HG02588 (cell line): ENCODE data around the gene ADGRV1.
A peak's percentile ranks its signal among the peaks of the same experiment; 100 is the strongest.
"Not testable (repeated sequence)": the region's sequence is repeated elsewhere in the genome, so short reads cannot be mapped to it uniquely, and the experiment has no call there.

ENCODE experiments used
- ATAC-seq: cut with Tn5 transposase; IDR thresholded peaks from one replicate; pipeline ENCODE4 v1.9.1; 2021; ENCODE audit warnings: mild to moderate bottlenecking, moderate library complexity; ENCODE audit not compliant: unreplicated experiment

ADGRV1 gene

DNA sequence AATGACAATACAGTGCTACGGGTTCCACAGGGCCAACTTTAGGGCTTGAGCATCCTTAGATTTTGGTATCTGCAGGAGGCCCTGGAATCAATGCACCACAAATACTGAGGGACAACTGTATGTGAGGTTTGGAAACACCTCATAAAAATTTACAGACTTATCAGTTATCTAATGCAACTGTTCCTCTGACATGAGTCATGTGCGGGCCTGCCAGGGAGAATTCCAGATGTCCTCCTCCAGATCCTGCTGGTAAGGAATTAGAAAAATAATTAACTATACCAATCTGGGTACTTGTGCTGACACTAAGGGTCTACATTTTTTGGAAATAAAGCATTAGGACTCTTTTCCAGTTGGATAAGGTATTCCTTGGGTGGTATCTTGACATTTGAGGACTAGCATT, 491.2 kb downstream of the ADGRV1 start:
- ATAC-seq: no peak

DNA sequence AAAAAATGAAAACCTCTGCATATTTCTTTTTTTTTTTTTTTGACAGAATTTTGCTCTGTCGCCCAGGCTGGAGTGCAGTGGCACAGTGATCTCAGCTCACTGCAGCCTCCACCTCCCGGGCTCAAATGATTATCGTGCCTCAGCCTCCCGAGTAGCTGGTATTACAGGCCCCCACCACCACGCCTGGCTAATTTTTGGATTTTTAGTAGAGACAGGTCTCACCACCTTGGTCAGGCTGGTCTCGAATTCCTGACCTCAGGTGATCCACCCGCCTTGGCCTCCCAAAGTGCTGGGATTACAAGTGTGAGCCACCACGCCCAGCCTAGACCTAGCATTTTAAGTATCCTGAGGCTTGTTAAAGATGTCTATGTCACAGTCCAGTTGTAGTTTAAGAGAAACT, 493.8 kb downstream of the ADGRV1 start:
- ATAC-seq: not testable (repeated sequence)

DNA sequence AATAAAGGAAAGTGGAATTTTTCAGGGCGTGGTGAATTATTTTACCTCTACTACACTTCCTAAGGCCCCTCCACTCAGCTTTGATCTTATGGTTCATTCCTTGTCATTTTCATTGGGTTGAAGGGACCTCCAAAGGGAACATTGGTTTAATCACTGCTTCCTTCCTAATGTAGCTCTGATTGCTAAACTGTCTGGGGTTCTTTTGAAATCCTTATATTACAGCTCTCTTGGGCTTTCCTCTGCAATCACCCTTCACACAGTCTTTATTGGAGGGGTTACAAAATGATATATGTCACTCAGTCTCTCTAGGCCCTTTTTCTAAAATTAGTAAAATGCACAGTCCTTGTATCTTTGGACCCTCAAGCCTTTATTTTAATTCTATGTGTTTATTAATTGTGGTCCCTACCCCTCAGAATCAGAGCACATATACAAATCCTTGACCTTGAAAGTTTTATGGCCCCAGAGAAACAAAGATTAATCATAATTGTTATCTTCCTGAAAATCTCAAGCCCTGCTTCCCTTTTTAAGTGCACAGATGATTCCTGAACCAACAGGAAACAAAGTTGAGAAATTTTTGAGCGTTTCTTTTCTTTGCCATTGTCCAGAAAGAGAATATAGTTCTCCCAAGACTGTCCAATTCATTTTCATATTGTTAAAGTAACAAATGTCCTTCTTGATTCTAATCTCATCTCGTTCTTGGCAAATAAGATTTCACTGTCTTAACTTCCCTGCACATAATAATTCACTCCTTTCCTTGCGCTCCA, 494.6 kb downstream of the ADGRV1 start:
- no peak for ATAC-seq

DNA sequence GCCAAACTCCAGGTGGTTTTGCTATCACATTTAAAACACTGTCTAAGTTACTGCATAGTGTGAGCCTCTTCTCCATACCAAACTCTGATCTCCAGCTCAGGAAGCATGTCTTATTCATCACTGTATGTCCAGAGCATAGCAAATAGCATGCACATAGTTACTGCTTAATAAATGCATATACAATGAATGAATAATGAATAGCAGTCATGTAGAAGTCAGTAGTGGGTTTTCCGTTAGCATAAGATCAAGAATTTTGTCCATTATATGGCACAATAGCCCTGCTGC, 495.1 kb downstream of the ADGRV1 start:
- ATAC-seq: no peak

DNA sequence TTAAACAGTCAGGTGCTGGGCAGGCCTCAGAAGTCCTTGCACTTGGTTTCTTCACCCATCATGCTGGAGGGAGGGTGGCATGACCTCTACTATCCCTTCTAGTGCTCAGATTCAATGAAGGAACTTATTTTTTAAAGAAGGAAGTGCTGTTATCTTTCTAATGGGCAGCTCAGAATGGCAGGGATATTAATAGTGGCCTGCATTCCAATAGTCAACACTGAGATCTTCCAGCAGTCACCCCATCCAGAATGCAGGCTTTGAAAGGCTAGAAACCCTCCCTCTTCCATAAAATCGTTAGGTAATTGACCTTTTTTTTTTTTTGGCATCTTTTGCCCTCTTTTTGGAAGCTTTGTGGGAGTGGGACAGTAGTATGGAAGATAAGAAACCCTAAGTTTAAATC, 499.6 kb downstream of the ADGRV1 start:
- no peak for ATAC-seq

DNA sequence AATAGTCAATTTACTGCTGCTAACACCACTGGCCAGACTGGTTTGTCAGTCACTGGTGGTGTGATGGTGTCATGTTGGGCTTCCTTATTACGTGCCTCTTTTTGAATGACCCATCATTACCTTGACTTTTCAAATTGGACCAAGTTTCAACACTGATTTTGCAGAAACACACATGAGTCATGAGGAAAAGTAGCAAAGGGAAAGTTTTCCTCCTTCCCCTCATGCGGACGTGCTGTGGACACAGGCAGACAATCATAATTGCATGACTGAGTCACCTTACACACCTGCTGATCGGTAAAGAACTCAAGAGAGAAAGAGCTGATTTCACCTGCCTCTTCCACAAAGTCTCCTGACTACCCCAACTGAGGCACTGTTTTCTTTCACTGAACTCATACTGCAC, 500.0 kb downstream of the ADGRV1 start:
- no peak for ATAC-seq

DNA sequence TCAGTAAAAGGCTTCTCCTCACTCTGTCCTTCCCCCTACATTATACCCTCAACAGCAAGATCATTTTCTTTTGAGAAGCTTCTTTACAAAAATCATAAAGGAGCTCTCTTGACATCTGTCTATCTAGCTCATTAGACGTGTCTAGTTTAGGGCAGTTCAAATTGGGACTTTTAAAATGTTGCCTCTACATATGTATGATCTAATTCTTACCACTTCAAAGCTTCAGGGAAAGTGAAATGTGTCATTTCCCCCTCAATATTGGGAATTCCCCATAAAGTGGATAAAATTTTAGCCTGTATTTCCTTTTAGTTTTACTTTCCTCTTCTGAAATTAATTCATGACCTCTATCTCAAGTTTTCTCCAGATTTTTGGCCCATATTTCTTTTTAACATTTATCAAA, 500.8 kb downstream of the ADGRV1 start:
- peak; percentile 69 for ATAC-seq

DNA sequence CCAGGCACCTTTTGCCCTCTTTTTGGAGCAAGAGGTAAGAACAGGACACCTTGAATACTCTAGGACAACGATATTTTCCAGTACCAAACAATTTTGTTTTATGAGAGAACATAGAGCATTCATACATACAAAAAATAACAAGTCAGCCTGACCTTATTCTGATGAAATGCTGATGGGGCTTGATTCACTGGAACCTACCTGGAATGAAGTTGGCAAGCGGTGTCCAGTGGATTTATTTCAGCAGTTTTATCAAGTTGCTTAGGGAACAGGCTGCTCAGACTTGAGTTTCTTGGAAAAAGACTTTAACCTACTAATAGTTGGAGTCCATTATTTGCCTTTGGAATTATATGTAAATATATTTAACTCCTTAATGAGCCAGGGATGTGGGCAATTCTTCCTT, 502.5 kb downstream of the ADGRV1 start:
- no peak for ATAC-seq

DNA sequence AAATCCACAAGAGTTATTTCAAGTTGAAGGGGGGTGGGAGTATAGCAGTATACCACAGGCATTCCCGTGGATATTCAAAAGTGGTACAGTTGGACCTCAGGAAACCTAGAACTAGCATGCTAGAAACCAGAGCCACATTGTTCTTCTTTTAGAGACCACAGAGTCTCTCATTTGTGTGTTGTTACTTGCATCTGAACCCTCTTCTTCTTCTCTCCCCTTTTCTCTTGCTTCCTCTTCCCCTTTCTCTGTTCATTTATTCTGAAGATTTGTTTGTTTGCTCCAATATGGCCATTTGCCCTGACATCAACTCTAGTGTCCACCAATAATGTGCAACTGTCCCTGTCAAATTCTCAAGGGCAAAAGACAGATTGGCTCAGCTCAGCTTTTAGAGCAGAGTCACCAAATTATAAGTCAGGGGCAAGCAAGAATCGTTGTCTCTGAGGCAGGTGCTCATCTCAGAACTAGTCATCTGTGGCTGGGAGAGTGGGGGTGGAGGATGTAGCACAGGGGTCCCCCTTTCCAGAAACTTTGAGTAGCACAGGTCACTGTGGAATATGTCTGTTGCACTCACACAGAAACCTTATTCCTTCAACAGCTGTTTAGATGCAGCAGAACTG, 503.5 kb downstream of the ADGRV1 start:
- ATAC-seq: no peak

DNA sequence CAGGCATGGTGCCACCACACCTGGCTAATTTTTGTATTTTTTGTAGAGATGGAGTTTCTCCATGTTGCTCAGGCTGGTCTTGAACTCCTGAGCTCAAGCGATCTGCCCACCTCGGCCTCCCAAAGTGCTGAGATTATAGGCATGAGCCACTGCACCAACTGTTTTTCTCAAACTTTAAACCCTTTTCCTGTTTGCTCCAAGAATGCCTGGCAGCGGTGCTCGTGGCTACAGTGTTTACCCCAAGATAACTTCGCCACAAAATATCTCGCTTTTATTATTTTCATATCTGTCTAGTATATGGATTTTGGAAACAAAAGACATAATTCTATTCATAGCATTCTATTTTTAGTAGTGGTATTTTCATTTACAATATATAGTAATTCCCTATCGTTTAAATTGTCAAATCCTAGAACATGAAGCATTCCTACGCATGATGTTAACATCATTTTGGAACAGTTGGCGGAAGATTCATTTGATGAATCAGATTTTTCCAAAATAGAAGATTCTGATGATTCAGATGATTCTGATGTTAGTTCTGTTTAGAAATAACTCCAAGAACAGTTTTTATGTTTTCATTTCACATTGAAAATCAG, 504.6 kb downstream of the ADGRV1 start:
- ATAC-seq: not testable (repeated sequence)

DNA sequence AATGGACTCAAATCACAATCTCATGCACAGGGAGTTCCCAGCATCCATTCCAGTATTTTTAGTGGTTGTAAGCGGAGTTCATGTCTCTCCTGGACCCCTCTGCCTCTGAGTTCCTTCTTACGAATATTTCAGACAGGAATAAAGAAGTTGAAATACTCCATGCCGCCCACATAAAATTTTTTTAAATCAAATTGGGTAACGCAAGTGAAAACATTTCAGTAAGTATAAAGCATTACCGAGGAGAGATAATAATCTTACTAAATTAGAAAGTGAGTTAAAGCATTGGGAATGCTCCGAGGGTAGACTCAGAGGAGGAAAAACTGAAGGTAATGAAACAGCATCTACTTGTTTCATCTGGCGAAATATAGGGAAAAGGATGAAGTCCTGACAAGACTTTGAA, 506.9 kb downstream of the ADGRV1 start:
- ATAC-seq: no peak

DNA sequence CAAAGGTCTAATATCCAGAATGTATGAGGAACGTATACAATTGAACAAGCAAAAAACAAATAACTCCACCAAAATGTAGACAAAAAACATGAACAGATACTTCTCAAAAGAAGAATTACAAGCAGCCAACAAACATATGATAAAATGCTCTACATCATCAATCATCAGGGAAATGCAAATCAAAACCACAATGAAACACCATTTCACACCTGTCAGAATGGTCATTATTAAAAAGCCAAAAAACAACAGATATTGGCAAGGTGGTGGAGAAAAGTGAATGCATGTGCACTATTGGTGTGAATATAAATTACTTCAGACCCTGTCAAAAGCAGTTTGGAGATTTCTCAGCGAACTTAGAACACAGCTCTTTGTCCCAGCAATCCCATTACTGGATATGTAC, 510.8 kb downstream of the ADGRV1 start:
- ATAC-seq: no peak

DNA sequence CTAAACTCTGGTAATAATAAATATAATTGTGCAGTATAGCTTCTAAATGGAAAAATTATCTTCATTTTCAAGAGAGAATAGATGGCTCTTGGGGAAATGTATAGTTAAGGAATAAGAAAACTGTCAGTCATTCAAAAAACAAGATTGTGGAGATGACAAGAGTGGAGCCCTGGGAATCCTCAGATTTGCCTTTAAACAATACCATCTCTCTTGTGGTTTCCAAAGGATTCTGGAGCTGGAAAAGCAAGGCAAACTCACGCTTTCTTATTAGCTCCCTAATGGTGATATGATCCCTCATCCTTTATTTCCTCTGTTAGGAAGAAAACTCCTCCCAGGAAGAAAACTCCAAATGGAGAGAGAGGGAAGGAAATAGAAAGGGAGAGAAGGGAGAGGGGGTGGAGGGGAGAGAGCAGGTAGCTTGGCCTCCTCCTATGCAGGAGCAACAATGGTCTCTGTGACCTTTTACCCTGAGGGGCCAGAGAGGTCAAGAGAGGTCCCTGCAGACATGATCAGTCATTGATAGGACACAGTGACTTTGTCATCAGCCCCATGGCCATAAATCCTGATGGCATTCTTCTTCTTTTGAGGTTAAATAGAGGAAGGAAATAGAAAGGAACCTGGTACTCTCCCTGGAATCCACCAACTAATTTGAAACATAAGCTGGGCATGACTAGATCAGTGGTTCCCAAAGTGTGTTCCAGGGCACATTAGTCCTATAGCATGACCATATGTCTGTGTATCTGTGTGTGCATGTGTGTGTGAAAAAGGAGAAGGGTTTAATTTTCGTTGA, 512.4 kb downstream of the ADGRV1 start:
- no peak for ATAC-seq

DNA sequence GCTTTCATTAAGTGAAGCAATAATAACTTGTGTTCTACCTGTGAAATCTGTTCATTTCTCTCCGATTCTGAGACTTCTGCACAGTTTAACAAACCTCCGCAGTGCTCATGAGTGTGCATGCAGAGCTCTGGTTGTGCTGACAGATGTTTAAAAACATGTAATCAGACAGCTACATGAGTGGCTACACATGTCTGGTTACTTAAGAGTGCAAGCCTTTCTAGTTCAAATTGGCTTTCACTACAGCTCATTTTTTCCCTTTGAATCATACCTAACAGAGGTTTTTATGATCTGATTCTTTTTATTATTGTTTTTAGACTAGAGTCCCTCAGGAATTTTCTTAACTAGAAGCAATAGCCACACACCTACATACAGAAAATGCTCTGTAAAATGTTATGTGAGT, 514.3 kb downstream of the ADGRV1 start:
- ATAC-seq: no peak

DNA sequence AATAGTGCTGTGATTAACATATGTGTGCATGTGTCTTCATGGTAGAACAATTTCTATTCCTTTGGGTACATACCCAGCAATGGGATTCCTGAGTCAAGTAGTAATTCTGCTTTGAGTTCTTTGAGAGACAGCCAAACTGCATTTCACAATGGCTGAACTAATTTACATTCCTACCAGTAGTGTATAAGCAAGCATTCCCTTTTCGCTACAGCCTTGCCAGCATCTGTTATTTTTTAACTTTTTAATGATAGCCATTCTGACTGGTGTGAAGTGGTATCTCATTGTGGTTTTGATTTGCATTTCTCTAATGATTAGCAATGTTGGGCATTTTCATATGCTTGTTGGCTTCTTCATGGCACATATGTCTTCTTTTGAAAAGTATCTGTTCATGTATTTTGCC, 516.0 kb downstream of the ADGRV1 start:
- peak; percentile 76 for ATAC-seq

DNA sequence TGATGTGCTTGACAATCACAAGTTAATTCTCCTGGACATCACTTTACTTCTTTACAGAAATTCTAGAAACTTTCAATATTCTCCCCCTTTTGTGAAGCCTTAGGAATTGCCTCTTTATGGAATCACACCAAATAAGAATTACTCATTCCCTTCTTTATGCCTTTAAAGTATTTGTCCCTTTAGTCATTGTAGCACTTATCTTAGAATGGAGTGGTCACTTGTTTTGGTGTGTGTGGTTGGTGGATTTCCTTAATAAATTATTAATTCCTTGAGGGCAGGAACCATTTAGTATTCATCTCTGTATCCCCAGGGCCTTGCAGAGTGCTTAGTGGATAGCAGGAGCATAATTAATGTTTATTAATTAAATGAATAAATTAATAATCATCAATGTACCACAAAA, 517.5 kb downstream of the ADGRV1 start:
- ATAC-seq: no peak

DNA sequence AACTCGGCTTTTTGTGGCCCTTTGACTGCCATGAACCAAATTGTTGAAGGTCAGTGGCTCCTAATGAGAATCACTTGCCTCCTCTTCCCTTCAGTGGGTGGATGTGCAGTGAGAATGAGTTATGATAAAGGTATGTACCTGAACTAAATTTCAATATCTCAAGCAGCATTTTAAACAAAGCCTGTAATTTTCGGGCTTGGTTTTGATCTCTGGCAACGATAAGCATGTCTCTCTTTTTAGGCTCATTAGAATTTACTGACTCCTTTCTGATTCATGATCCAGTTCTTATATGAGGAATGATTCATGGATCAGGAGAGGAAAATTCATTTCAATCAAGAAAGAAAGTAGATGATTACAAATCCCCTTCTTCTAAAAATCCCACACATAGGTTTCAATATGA, 519.0 kb downstream of the ADGRV1 start:
- ATAC-seq: no peak

DNA sequence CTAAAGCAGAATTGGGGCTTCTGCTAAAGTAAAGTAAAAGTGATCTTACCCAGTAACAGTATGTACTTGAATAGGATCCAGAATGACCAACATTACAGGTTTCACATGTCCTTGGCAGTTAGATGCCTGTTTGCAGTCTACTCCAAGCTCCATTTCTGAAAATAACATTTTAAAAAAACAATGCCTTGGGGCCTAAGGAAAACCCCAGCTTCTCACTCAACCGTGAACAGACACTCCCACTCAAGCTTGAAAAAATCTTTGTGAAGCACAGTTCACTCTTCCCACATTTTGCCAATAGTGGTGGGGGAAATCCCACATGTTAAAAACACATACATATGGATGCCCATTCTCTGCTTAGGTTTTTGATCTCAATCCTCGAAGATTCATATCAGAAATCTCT, 520.4 kb downstream of the ADGRV1 start:
- ATAC-seq: no peak

DNA sequence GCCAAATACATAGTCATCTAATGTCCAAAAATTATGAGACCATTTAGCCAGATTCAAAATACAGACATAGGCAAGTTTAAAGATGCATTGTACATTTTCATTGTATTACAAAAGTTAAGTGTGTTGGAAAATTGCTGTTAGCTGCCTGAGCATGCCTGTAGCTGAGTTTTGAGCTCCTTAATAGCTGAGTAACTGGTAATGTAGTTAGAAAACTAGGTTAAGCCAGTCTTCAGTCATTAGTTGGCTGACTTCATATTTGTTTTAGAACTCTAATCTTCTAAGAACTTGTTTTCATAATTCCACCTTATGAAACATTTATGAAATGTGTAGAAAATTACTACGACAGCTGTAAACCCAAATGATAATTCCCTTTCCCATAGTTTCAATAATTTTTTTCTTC, 531.2 kb downstream of the ADGRV1 start:
- ATAC-seq: no peak

DNA sequence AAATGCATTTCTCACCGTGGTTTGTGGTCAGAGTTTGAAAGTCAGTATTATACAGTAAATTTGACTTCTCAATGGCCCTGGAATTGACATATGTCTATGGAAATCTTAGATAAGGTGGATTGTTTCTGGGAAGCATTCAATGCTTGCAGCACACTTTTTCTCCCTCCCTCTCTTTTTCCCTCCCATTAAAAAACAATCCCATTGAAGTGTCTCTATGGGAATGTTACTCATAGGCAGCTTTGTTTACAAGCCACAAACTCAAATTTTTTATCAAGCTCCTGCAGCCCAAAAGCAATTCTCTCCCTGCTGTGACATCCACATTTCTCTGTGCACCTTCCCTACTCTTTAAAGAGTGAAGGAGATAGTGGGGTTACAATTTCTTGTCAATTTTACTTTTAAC, 532.4 kb downstream of the ADGRV1 start:
- no peak for ATAC-seq

DNA sequence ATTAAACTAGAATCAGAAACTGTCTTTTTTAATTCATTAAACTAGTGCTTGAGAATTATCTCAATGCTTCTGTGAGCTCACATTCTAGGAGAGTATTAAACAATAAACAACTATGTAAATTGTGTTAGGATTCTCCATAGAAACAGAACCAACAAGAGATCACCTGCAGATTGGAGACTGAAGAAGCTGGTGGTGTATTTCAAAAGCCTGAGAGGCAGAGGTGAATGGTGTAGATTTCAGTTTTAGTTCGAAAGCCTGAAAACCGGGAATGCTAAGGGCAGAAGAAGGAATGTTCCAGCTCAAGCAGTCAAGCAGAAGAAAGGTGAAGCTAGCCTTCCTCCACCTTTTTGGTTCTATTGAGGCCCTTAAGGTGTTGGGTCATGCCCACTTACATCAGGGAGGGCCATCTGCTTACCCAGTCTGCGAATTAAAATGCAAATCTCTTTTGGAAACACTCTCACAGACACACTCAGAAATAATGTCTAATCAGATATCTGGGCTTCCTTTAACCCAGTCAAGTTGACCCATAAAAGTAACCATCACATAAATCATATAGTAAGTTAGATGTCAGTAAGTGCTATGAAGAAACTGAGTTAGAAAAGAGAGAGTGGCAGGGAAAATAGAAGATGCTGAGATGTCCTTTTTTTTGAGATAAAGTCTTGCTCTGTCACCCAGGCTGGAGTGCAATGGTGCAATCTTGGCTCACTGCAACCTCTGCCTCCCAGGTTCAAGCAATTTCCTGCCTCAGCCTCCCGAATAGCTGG, 533.1 kb downstream of the ADGRV1 start:
- ATAC-seq: no peak
